Chondrocyte (in vitro differentiated cells): ENCODE measurements around the gene CNOT11. TPM values are rescaled to one million over a fixed set of nuclear protein-coding genes. Genes with fewer than 3 reads are reported as not detected.

Experiments used
- DNase-seq: peaks from one replicate; pipeline ENCODE4 v3.0.0; 2021; ENCODE audit warnings: mixed read lengths, low spot score
- H3K27ac Mint-ChIP-seq: one replicate; pipeline ENCODE4 v1.8.0; 2021; ENCODE audit warnings: mild to moderate bottlenecking, moderate library complexity, mixed read lengths; ENCODE audit not compliant: unreplicated experiment
- H3K27me3 Mint-ChIP-seq: 2 replicates; pipeline ENCODE4 v1.8.0; 2021; ENCODE audit warnings: low read depth, mixed read lengths
- H3K36me3 Mint-ChIP-seq: 2 replicates; pipeline ENCODE4 v1.8.0; 2021; ENCODE audit warnings: low read depth, mixed read lengths
- H3K4me1 Mint-ChIP-seq: 2 replicates; pipeline ENCODE4 v1.8.0; 2021; ENCODE audit warnings: low read depth, mild to moderate bottlenecking, mixed read lengths
- H3K4me3 Mint-ChIP-seq: one replicate; pipeline ENCODE4 v1.8.0; 2021; ENCODE audit warnings: mild to moderate bottlenecking, moderate library complexity, mixed read lengths; ENCODE audit not compliant: unreplicated experiment
- H3K9me3 Mint-ChIP-seq: 2 replicates; pipeline ENCODE4 v1.8.0; 2021; ENCODE audit warnings: low read depth, mixed read lengths
- total RNA-seq: library from RNA; stranded (reverse); gene quantifications from 3 replicates; pipeline ENCODE4 v1.2.1, GENCODE V29; 2021
- TF ChIP-seq, protein P1 (sequence below): fragments of 200-600 bp; sonication (generic); IDR thresholded peaks from 2 replicates; pipeline ENCODE4 v1.5.0; 2021; ENCODE audit warnings: antibody characterized with exemption, mild to moderate bottlenecking, moderate library complexity

The CNOT11 gene
- total RNA-seq, 1 donor from 2014 or later: 31.3 TPM

DNA sequence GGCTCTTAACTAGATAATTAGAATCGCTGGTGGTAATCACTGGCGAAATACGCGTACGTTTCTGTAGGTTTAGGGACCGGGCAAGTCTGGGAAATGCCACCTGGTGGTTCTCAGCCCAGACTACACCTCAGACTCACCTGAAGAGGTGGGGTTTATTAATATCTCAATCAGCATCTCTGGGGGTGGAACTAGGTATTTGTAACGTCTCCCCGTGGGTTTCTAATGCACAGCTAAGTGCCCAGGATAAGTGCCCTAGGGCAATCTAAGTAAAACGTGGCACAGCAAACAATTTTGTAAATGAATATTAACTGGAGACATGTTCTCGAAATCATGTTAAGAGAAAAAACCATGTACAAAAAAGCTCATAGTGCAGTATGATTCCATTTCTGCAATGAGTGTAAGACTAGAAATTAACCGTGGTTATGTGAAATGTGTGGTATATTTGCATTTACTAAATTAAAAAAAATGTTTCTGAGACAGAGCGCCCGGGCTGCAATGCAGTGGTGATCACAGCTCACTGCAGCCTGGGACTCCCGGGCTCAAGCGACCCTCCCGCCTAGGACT, 760 bp upstream of the CNOT11 start:
- H3K36me3 Mint-ChIP-seq: peaks cover 4% of the 10 kb centered on the region
- H3K4me3 Mint-ChIP-seq: peak overlapping the region; percentile 82
- TF ChIP-seq, protein P1, sequence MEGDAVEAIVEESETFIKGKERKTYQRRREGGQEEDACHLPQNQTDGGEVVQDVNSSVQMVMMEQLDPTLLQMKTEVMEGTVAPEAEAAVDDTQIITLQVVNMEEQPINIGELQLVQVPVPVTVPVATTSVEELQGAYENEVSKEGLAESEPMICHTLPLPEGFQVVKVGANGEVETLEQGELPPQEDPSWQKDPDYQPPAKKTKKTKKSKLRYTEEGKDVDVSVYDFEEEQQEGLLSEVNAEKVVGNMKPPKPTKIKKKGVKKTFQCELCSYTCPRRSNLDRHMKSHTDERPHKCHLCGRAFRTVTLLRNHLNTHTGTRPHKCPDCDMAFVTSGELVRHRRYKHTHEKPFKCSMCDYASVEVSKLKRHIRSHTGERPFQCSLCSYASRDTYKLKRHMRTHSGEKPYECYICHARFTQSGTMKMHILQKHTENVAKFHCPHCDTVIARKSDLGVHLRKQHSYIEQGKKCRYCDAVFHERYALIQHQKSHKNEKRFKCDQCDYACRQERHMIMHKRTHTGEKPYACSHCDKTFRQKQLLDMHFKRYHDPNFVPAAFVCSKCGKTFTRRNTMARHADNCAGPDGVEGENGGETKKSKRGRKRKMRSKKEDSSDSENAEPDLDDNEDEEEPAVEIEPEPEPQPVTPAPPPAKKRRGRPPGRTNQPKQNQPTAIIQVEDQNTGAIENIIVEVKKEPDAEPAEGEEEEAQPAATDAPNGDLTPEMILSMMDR: peak; percentile 74
- DNase-seq: no peak
- peaks cover 37% of the 10 kb centered on the region for H3K4me1 Mint-ChIP-seq
- H3K27me3 Mint-ChIP-seq: no peaks in the 10 kb centered on the region
- H3K27ac Mint-ChIP-seq: peak overlapping the region; percentile 95
- H3K9me3 Mint-ChIP-seq: no peaks in the 10 kb centered on the region

DNA sequence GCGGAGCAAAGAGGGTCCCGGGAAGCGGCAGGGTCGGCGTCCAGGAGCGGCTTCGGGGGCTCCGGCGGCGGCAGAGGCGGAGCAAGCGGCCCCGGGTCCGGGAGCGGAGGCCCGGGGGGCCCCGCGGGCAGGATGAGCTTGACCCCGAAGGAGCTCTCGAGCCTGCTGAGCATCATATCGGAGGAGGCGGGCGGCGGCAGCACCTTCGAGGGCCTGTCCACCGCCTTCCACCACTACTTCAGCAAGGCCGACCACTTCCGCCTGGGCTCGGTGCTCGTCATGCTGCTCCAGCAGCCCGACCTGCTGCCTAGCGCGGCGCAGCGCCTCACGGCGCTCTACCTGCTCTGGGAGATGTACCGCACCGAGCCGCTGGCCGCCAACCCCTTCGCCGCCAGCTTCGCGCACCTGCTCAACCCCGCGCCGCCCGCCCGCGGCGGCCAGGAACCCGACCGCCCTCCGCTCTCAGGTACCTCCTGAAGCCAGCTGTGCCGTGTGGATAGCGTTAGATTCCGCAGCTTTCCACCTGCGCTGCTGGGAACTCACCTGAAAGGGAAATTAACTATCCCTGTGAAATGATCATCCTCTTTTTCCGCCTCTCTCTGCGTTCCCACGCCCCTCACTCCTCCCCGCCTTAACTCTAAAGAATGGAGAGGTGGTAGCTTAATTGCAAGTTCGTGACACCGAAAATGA, 472 bp downstream of the CNOT11 start:
- Mint-ChIP-seq H3K4me1 (peaks cover 37% of the 10 kb centered on the region), H3K27me3 (no peaks in the 10 kb centered on the region), H3K9me3 (no peaks in the 10 kb centered on the region), H3K27ac (peak overlapping the region; percentile 95), H3K4me3 (peak overlapping the region; percentile 82), H3K36me3 (peaks cover 4% of the 10 kb centered on the region)
- peak; percentile 92 for DNase-seq
- TF ChIP-seq, protein P1: peak; percentile 22

DNA sequence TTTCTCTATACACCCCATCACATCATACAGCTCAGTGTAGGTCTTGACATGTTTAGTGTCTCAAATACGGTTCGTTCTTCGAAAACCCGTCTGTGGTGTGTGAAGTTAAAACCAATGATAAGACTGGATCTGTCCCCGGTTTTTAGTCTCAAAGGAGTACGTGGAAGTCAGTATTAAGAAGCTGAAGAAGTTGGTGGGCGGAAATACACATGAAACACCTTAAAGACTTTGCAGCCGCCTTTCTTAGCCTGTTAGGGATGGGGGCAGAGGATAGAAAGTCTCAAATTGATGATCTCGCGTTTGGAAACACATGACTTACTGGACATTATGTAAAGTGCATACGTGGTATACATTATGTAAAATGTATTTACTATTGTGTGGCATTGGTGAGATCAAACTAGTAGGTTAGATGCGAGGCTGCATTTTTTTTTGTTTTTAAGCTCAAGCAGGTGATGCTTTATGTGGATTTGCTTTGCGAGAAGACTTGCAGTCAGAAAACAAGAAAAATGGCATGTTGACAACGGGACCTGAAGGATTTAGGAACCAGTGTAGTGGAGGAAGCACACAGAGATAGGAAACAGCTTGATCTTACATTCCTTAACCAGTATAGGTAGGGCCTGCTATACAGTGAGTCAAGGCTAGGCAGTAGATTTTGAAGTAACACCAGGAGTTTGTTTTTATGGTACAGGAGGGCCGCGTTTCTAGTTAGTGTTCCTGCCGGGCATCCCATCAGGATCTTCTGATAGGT, 1.2 kb downstream of the CNOT11 start:
- H3K27me3 Mint-ChIP-seq: no peaks in the 10 kb centered on the region
- H3K9me3 Mint-ChIP-seq: no peaks in the 10 kb centered on the region
- H3K36me3 Mint-ChIP-seq: peaks cover 6% of the 10 kb centered on the region
- no peak for DNase-seq
- H3K4me1 Mint-ChIP-seq: peaks cover 37% of the 10 kb centered on the region
- peak overlapping the region; percentile 82 for H3K4me3 Mint-ChIP-seq
- H3K27ac Mint-ChIP-seq: peak overlapping the region; percentile 87
- TF ChIP-seq, protein P1: no peak

GRCh38 chr2:101255501-101255900, 2.8 kb downstream of the CNOT11 start:
- TF ChIP-seq, protein P1: no peak
- no peak for DNase-seq
- peaks cover 13% of the 10 kb centered on the region for H3K36me3 Mint-ChIP-seq
- H3K27ac Mint-ChIP-seq: no peak overlapping the region
- no peaks in the 10 kb centered on the region for H3K27me3 Mint-ChIP-seq
- H3K4me3 Mint-ChIP-seq: no peak overlapping the region
- peaks cover 37% of the 10 kb centered on the region for H3K4me1 Mint-ChIP-seq
- peaks cover 4% of the 10 kb centered on the region for H3K9me3 Mint-ChIP-seq

GRCh38 chr2:101256316-101256715, 3.6 kb downstream of the CNOT11 start:
- TF ChIP-seq, protein P1: no peak

More at GRCh38 chr2:101256316-101256715, 3.6 kb downstream of the CNOT11 start:
- Mint-ChIP-seq H3K27me3 (no peaks in the 10 kb centered on the region), H3K27ac (peak overlapping the region; percentile 45), H3K4me1 (peaks cover 37% of the 10 kb centered on the region), H3K9me3 (peaks cover 4% of the 10 kb centered on the region), H3K36me3 (peaks cover 14% of the 10 kb centered on the region), H3K4me3 (no peak overlapping the region)
- DNase-seq: no peak
